Gastrocnemius medialis (tissue), 4 donors: ENCODE results near the gene FHOD1. TPM values are rescaled to one million over a fixed set of nuclear protein-coding genes. Genes with fewer than 3 reads are reported as not detected.

Experiments used
- ATAC-seq, 2 donors: fragments of 150-250 bp; one replicate each; pipeline ENCODE4 v1.9.1; 2016
- DNase-seq, 2 donors: peaks; one replicate each; pipeline ENCODE4 v3.0.0-alpha.2; 2019
- H3K27ac ChIP-seq, 4 donors: fragments of 200-600 bp; sonication (generic); 1 replicate in 1 of 4; 2 replicates in 3 of 4; pipeline ENCODE4 v1.5.1; 2016 to 2018; ENCODE audit warnings: mild to moderate bottlenecking in 2 of 4, moderate library complexity in 1 of 4
- H3K27me3 ChIP-seq, 3 donors: fragments of 200-600 bp; sonication (generic) in 2 of 3; 1 replicate in 1 of 3; 2 replicates in 2 of 3; pipeline versions ENCODE4 v1.5.1 to v1.6.0; 2016 to 2019; ENCODE audit warnings: mild to moderate bottlenecking in 1 of 3, moderate library complexity in 1 of 3
- H3K36me3 ChIP-seq, 2 donors: fragments of 200-600 bp; sonication (generic) in 1 of 2; one replicate each; pipeline ENCODE4 v1.5.1; 2017 to 2018
- H3K4me1 ChIP-seq, 2 donors: fragments of 200-600 bp; sonication (generic) in 1 of 2; one replicate each; pipeline ENCODE4 v1.5.1; 2016 to 2017; ENCODE audit warnings: mild to moderate bottlenecking in 2 of 2
- H3K4me3 ChIP-seq, 4 donors: fragments of 200-600 bp; sonication (generic) in 3 of 4; 1 replicate in 1 of 4; 2 replicates in 3 of 4; pipeline ENCODE4 v1.5.1; 2016 to 2019; ENCODE audit warnings: mild to moderate bottlenecking in 2 of 4
- H3K9me3 ChIP-seq, 3 donors: fragments of 200-600 bp; sonication (generic) in 2 of 3; 1 replicate in 1 of 3; 2 replicates in 2 of 3; pipeline ENCODE4 v1.5.1; 2016 to 2019
- CTCF ChIP-seq, 5 experiments: fragments of 450-650 bp in 3 of 5; fragments of 200-600 bp in 2 of 5; sonication (generic) in 2 of 5; IDR thresholded peaks in 4 of 5; conservative IDR thresholded peaks in 1 of 5; 1 replicate in 4 of 5; 2 replicates in 1 of 5; pipeline ENCODE4 v1.5.1; 2016 to 2019; ENCODE audit warnings: antibody characterized with exemption in 5 of 5, mild to moderate bottlenecking in 3 of 5, moderate library complexity in 3 of 5
- POLR2A ChIP-seq, 2 donors: fragments of 450-650 bp; IDR thresholded peaks; one replicate each; pipeline ENCODE4 v1.6.1; 2017; ENCODE audit warnings: antibody characterized with exemption in 2 of 2, mild to moderate bottlenecking in 2 of 2, moderate library complexity in 2 of 2
- in situ Hi-C, 4 donors: fragments of 200-750 bp; cut with MboI; loops; one replicate each; pipeline versions ENCODE4 v1.15.0 to v1.8.0; 2017; ENCODE audit warnings: low sequenced_read_pairs in 4 of 4
- intact Hi-C: fragments of 100-400 bp; cut with DNase I; formaldehyde crosslinking; loops from one replicate; pipeline ENCODE4 v1.15.1; 2023; ENCODE audit warnings: low total_unique reads
- total RNA-seq, 4 donors: library from RNA; depleted of rRNA; stranded (reverse); fragments of >200 nt; gene quantifications; one replicate each; pipeline versions ENCODE4 v1.1.0 to v1.2.3, GENCODE V29; 2016

FHOD1 gene
- total RNA-seq, 4 donors from 2014 or later = 26.3 to 65.3 (median 52.4) TPM

DNA sequence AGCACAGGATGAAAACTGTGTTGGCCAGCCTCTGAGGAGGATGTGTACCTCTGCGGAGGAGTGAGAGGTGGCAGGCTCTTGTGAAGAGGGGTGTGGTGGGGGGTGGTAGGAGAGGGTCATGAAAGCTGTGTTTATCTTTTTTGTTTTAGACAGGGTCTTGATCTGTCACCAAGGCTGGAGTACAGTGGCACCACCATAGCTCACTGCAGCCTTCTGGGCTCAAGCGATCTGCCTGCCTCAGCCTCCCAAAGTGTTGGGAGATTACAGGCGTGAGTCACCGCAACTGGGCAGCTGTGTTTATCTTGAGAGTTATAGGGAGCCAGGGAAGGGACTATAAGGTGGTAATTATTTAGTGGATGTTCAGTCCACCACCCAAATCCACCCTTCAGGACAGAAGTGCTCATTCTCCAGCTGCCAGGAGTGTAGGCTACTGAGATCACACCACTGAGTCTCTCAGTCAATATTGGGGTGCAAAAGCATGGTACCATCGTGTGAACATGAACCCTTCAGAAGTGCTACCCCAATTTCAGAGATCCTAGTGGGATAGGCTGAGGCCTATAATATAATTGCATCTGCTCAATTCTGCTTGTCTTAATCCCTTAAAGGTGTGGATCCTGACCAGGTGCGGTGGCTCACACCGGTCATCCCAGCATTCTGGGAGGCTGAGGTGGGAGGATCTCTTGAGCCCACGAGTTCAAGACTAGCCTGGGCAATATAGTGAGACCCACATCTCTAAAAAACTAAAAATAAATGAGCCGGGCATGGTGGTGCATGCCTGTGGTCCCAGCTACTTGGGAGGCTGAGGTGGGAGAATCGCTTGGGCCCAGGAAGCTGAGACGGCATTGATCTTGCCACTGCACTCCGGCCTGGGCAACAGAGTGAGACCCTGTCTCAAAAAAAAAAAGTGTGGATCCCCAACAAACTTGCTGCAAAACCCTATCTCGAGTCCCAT, 56.6 kb downstream of the FHOD1 start:
- intact Hi-C loops (no loop called here), in situ Hi-C loops (no loop called here)
- peaks cover 24 to 33% of the 10 kb centered on the region in 2 donors for H3K4me1 ChIP-seq
- peak overlapping the region in 1 of 4 donors; percentile 8 for H3K4me3 ChIP-seq
- H3K36me3 ChIP-seq = peaks cover 0 to 22% of the 10 kb centered on the region in 2 donors
- no peaks in the 10 kb centered on the region for H3K9me3 ChIP-seq
- DNase-seq (no peak), ATAC-seq (no peak)
- H3K27ac ChIP-seq = peak overlapping the region in 1 of 4 donors; percentile 28
- no peaks in the 10 kb centered on the region for H3K27me3 ChIP-seq
- TF ChIP-seq POLR2A (IDR thresholded peaks at IDR 0.05) (no peak), CTCF (IDR thresholded peaks at IDR 0.05 in 4 of 5, conservative IDR thresholded peaks at IDR 0.05 in 1 of 5) (no peak)

- no peak for DNase-seq
- in situ Hi-C loops = no loop called here
- peak within 1 kb of the TSS in 1 of 4 donors; percentile 8 for H3K4me3 ChIP-seq
- H3K27me3 ChIP-seq = no peaks in the 10 kb centered on the region
- no peaks in the 10 kb centered on the region for H3K9me3 ChIP-seq
- no peak for ATAC-seq
- peaks cover 0 to 15% of the 10 kb centered on the region in 2 donors for H3K36me3 ChIP-seq
- peaks cover 31 to 40% of the 10 kb centered on the region in 2 donors for H3K4me1 ChIP-seq
- intact Hi-C loops = no loop called here
- no peak for TF ChIP-seq CTCF (IDR thresholded peaks at IDR 0.05 in 4 of 5, conservative IDR thresholded peaks at IDR 0.05 in 1 of 5)
- no peak for TF ChIP-seq POLR2A (IDR thresholded peaks at IDR 0.05)
- H3K27ac ChIP-seq = no peak within 1 kb of the TSS
Observed at GRCh38 chr16:67190041-67190440, 57.2 kb downstream of the FHOD1 start, which contains the start of gene EXOC3L1. TSS of gene EXOC3L1 (minus strand) at chr16:67190136. CDS start at chr16:67189676, 460 bp downstream.

DNA sequence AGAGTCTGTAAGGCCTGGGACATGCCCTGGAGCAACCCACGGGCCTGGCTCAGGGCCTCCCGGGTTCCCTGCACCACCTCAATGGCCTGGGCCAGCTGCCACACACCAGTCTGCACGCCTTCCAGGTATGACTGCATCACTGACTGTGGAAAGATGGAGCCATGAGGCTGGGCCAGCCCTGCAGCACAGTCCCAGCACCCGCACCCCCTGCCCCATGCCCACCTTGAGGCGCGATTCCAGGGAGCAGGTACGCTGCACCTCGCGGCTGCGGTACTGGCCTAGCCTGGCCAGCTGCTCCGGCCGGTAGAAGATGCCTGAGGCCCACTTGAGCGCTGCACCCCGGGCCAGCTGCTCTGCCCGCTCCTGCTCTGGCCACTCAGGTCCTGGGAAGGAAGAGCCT, 58.5 kb downstream of the FHOD1 start:
- Histone ChIP-seq H3K36me3 (peaks cover 0 to 3% of the 10 kb centered on the region in 2 donors), H3K27me3 (no peaks in the 10 kb centered on the region), H3K4me3 (no peak overlapping the region), H3K4me1 (peaks cover 36 to 43% of the 10 kb centered on the region in 2 donors), H3K9me3 (no peaks in the 10 kb centered on the region), H3K27ac (no peak overlapping the region)
- TF ChIP-seq POLR2A (IDR thresholded peaks at IDR 0.05) (no peak), CTCF (IDR thresholded peaks at IDR 0.05 in 4 of 5, conservative IDR thresholded peaks at IDR 0.05 in 1 of 5) (no peak)
- intact Hi-C loops (no loop called here), in situ Hi-C loops (no loop called here)
- ATAC-seq = no peak
- no peak for DNase-seq

DNA sequence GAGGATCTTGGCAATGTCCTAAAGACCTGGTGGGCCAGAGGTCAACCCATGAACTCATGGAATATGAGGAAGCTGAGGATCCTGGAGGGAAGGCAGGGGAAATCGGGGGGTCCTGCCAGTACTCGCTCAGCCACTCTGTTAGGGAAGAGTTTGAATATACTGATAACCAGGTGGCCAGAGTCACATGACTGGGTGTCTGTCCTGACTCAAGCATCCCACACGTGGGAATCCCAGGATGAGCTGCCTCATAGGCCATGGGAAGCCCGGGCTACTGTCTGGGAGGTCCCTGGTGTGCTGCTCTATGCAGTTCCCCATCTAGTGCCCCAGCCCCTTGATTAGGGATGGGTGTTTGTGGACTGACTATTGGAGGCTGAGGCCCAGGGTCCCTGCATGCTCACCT, 59.0 kb downstream of the FHOD1 start:
- in situ Hi-C loops (no loop called here), intact Hi-C loops (no loop called here)
- H3K27ac ChIP-seq = no peak overlapping the region
- H3K27me3 ChIP-seq = no peaks in the 10 kb centered on the region
- no peaks in the 10 kb centered on the region for H3K36me3 ChIP-seq
- no peaks in the 10 kb centered on the region for H3K9me3 ChIP-seq
- ATAC-seq (no peak), DNase-seq (no peak)
- no peak overlapping the region for H3K4me3 ChIP-seq
- H3K4me1 ChIP-seq = peaks cover 31 to 40% of the 10 kb centered on the region in 2 donors
- TF ChIP-seq POLR2A (IDR thresholded peaks at IDR 0.05) (no peak), CTCF (IDR thresholded peaks at IDR 0.05 in 4 of 5, conservative IDR thresholded peaks at IDR 0.05 in 1 of 5) (no peak)
